Measurements from ENCODE around the gene MPG.

Gene MPG

DNA sequence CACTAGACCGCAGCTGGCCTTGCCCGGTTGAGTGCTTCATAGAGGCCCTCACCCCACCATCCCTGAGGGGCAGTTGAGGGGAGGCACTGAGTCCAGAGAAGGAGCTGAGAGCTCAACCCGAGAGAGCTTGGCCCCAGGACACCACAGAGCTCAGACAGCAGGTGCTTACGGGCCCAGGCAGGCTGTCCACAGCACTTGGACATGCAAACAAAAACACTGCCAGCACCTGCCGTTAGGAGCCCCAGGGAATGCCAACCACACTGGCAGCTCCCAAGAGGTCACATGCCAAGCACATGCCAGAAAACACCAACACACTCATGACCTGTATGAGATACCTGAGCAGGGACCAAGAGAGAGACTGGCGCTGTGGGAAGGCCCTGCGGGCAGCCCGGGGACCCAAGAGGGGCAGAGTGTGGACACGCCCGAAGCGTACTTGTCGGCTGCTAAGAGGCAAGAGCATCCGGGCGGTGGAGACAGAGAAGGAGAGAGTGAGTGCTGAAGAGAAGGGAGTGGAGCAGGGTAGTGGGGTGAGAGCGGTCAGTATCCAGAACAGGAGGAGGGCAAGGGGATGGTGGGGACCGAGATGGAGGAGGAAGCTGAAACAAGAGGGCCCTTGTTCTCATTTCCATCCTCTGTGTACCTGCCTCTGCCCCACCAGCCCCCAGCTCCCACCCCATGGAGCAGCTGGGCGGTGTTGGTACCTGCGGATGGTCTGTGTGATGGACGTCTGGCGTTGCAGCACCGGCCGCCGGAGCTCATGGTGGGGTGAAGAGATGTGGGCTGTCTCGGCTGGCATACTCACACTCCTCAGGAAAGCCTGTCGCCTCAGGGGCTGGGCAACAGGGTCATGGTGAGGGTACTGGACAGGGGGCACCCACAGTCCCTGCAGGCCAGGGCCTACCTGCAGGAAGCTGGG lies 13.8 kb upstream of the MPG start:
- no peak for TF ChIP-seq CTCF (conservative IDR thresholded peaks at IDR 0.05; ENCODE audit: low read length)
- DNase-seq (ENCODE audit: low read depth) = no peak

DNA sequence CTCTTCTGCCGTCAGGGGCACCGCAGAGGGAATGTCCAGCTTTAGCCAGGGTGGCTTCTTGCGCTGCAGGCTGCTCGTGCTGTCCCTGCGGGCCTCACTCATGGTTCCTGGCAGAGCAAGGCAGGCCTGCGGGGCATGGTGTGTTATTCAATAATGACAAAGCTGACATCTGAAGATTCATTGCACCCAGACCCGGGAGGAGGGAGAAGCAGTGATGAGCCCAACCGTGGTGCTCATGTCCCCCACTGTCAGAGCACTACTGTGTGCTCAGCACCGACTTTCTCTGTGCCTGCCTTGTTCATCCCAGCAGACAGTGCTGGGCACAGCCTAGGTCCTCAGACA lies 13.1 kb upstream of the MPG start:
- no peak for TF ChIP-seq CTCF (conservative IDR thresholded peaks at IDR 0.05; ENCODE audit: low read length)
- no peak overlapping the region for H3K4me3 ChIP-seq (ENCODE audit: low read length)
- no peak for DNase-seq (ENCODE audit: low read depth)

More for the DNA sequence above, 13.8 kb upstream of the MPG start:
- H3K4me3 ChIP-seq (ENCODE audit: low read length) = no peak overlapping the region

- TF ChIP-seq CTCF (conservative IDR thresholded peaks at IDR 0.05; ENCODE audit: low read length) = peak; percentile 84
- peak; percentile 62 for DNase-seq (ENCODE audit: low read depth)
- no peak overlapping the region for H3K4me3 ChIP-seq (ENCODE audit: low read length)
Measured at GRCh38 chr16:65745-66144, 12.3 kb upstream of the MPG start.

GRCh38 chr16:66309-67182 lies 11.5 kb upstream of the MPG start:
- no peak overlapping the region for H3K4me3 ChIP-seq (ENCODE audit: low read length)
- no peak for TF ChIP-seq CTCF (conservative IDR thresholded peaks at IDR 0.05; ENCODE audit: low read length)
- DNase-seq (ENCODE audit: low read depth) = no peak

GRCh38 chr16:67183-67791 lies 10.7 kb upstream of the MPG start:
- H3K4me3 ChIP-seq (ENCODE audit: low read length) = no peak overlapping the region
- no peak for DNase-seq (ENCODE audit: low read depth)
- TF ChIP-seq CTCF (conservative IDR thresholded peaks at IDR 0.05; ENCODE audit: low read length) = no peak

- no peak for TF ChIP-seq CTCF (conservative IDR thresholded peaks at IDR 0.05; ENCODE audit: low read length)
- DNase-seq (ENCODE audit: low read depth) = no peak
- H3K4me3 ChIP-seq (ENCODE audit: low read length) = no peak overlapping the region
Measured at GRCh38 chr16:67884-68789, 9.9 kb upstream of the MPG start.

Measured in AG10803 (cell line).